CD4-positive, alpha-beta T cell treated with Interleukin-4 for 4 hours (primary cell): ENCODE data around the gene TLK1.
A peak's percentile ranks its signal among the peaks of the same experiment; 100 is the strongest.
"Not testable (repeated sequence)": the region's sequence is repeated elsewhere in the genome, so short reads cannot be mapped to it uniquely, and the experiment has no call there.

Source experiments
- DNase-seq: peaks from one replicate; pipeline ENCODE4 v3.0.0-alpha.2; 2020

The TLK1 gene

GRCh38 chr2:171167352-171167997 is 6.8 kb upstream of the TLK1 start:
- DNase-seq: no peak

- DNase-seq: no peak
These were observed 5.8 kb upstream of the TLK1 start for GRCh38 chr2:171166328-171166983.

- DNase-seq: no peak
These were observed 5.3 kb upstream of the TLK1 start for GRCh38 chr2:171165967-171166327.

GRCh38 chr2:171163261-171163660 is 2.6 kb upstream of the TLK1 start:
- DNase-seq: peak; percentile 72

GRCh38 chr2:171162522-171163197 is 2.0 kb upstream of the TLK1 start:
- DNase-seq: not testable (repeated sequence)

- DNase-seq: peak; percentile 80
These were observed 455 bp upstream of the TLK1 start for GRCh38 chr2:171160956-171161740.

- peak; percentile 63 for DNase-seq
These were observed 1.1 kb downstream of the TLK1 start for GRCh38 chr2:171159372-171160118.

GRCh38 chr2:171158790-171159371 is 1.8 kb downstream of the TLK1 start:
- DNase-seq: no peak

- no peak for DNase-seq
These were observed 2.5 kb downstream of the TLK1 start for GRCh38 chr2:171158036-171158789.

GRCh38 chr2:171157109-171157500 is 3.6 kb downstream of the TLK1 start:
- DNase-seq: no peak

- no peak for DNase-seq
These were observed 6.3 kb downstream of the TLK1 start for GRCh38 chr2:171154348-171154747.

GRCh38 chr2:171150694-171151285 is 9.9 kb downstream of the TLK1 start:
- DNase-seq: no peak

GRCh38 chr2:171149986-171150693 is 10.6 kb downstream of the TLK1 start:
- no peak for DNase-seq

- DNase-seq: no peak
These were observed 11.3 kb downstream of the TLK1 start for GRCh38 chr2:171149171-171149938.

- no peak for DNase-seq
These were observed 13.6 kb downstream of the TLK1 start for GRCh38 chr2:171147081-171147480.

GRCh38 chr2:171146633-171147032 is 14.1 kb downstream of the TLK1 start:
- DNase-seq: no peak

- DNase-seq: no peak
These were observed 14.6 kb downstream of the TLK1 start for GRCh38 chr2:171146071-171146470.

GRCh38 chr2:171143670-171144062 is 17.0 kb downstream of the TLK1 start:
- no peak for DNase-seq

GRCh38 chr2:171142398-171142797 is 18.3 kb downstream of the TLK1 start:
- no peak for DNase-seq

GRCh38 chr2:171141320-171141719 is 19.4 kb downstream of the TLK1 start:
- DNase-seq: no peak
